DND-41 (cell line): Measurements from ENCODE around the gene NPW.

ENCODE experiments used
- EZH2 ChIP-seq: IDR thresholded peaks from 3 replicates; pipeline ENCODE4 v1.6.1; 2012; ENCODE audit warnings: borderline replicate concordance, low read depth, mild to moderate bottlenecking, moderate library complexity, low read length, inconsistent platforms; ENCODE audit not compliant: severe bottlenecking
- TF ChIP-seq, protein P1 (sequence below): IDR thresholded peaks from 2 replicates; pipeline ENCODE4 v1.5.1; 2012; ENCODE audit warnings: borderline replicate concordance, low read length, moderate library complexity, mild to moderate bottlenecking; ENCODE audit not compliant: poor library complexity, severe bottlenecking; ENCODE audit errors: extremely low read depth

DNA sequence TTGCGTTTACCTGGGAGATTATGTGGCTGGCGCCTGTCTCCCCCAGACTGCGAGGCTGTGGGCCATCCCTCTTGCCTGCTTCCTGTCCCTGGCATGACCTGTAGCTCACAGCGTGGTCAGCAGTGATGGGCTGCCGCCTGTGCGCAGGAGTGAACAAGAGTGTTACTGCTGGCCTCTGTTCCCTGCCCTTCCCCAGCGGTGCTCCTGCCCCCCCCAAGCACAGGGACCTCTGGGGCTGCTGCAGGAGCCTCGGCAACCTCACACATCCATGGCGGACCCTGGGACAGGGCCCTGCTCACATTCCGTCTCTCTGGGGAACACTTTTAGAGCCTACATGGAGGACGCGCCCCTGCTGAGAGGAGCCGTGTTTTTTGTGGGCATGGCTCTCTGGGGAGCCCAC, 38.8 kb downstream of the NPW start:
- TF ChIP-seq EZH2: no peak
- TF ChIP-seq, protein P1, sequence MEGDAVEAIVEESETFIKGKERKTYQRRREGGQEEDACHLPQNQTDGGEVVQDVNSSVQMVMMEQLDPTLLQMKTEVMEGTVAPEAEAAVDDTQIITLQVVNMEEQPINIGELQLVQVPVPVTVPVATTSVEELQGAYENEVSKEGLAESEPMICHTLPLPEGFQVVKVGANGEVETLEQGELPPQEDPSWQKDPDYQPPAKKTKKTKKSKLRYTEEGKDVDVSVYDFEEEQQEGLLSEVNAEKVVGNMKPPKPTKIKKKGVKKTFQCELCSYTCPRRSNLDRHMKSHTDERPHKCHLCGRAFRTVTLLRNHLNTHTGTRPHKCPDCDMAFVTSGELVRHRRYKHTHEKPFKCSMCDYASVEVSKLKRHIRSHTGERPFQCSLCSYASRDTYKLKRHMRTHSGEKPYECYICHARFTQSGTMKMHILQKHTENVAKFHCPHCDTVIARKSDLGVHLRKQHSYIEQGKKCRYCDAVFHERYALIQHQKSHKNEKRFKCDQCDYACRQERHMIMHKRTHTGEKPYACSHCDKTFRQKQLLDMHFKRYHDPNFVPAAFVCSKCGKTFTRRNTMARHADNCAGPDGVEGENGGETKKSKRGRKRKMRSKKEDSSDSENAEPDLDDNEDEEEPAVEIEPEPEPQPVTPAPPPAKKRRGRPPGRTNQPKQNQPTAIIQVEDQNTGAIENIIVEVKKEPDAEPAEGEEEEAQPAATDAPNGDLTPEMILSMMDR: no peak
